Posterior cingulate gyrus (tissue), 11 donors: ENCODE measurements around the gene ANKRD62.
"Not testable (repeated sequence)": the region's sequence is repeated elsewhere in the genome, so short reads cannot be mapped to it uniquely, and the experiment has no call there.

Experiments
- DNase-seq, 10 donors: peaks; one replicate each; pipeline versions ENCODE4 v3.0.0 to v3.0.0-alpha.2; 2020 to 2021; ENCODE audit warnings: mixed read lengths in 3 of 10
- intact Hi-C: fragments of 100-400 bp; cut with DNase I; formaldehyde crosslinking; loops from one replicate; pipeline ENCODE4 v1.15.1; 2023

Gene ANKRD62

GRCh38 chr18:12064086-12064763 is 29.4 kb upstream of the ANKRD62 start:
- intact Hi-C loops = no loop called here

GRCh38 chr18:12065397-12065796 is 28.2 kb upstream of the ANKRD62 start:
- intact Hi-C loops = no loop called here
- no peak for DNase-seq

More at GRCh38 chr18:12064086-12064763, 29.4 kb upstream of the ANKRD62 start:
- peak in 1 of 10 donors; percentile 72 for DNase-seq

- DNase-seq = peak in 1 of 10 donors; percentile 76
- intact Hi-C loops = no loop called here
Observed at GRCh38 chr18:12066910-12067511, 26.6 kb upstream of the ANKRD62 start.

- no peak for DNase-seq
- intact Hi-C loops = no loop called here
Observed at GRCh38 chr18:12067671-12068070, 26.0 kb upstream of the ANKRD62 start.

- intact Hi-C loops = not testable (repeated sequence)
- DNase-seq = peak in 1 of 10 donors; percentile 78
Observed at GRCh38 chr18:12068316-12068949, 25.2 kb upstream of the ANKRD62 start.

GRCh38 chr18:12068950-12069320 is 24.7 kb upstream of the ANKRD62 start:
- intact Hi-C loops = no loop called here
- no peak for DNase-seq

- DNase-seq, intact Hi-C loops: not testable (repeated sequence)
Observed at GRCh38 chr18:12071066-12071465, 22.6 kb upstream of the ANKRD62 start.

- intact Hi-C loops = no loop called here
Observed at GRCh38 chr18:12072996-12073395, 20.6 kb upstream of the ANKRD62 start.

GRCh38 chr18:12074736-12075135 is 18.9 kb upstream of the ANKRD62 start:
- DNase-seq = peak in 1 of 10 donors; percentile 48
- intact Hi-C loops = no loop called here

More at GRCh38 chr18:12072996-12073395, 20.6 kb upstream of the ANKRD62 start:
- DNase-seq = no peak

GRCh38 chr18:12076424-12077140 is 17.1 kb upstream of the ANKRD62 start:
- intact Hi-C loops = no loop called here
- peak in 1 of 10 donors; percentile 82 for DNase-seq

GRCh38 chr18:12077994-12078393 is 15.6 kb upstream of the ANKRD62 start:
- intact Hi-C loops, DNase-seq: not testable (repeated sequence)

GRCh38 chr18:12079491-12080237 is 14.0 kb upstream of the ANKRD62 start:
- no peak for DNase-seq
- intact Hi-C loops = no loop called here

- DNase-seq = peak in 1 of 10 donors; percentile 26
- intact Hi-C loops = no loop called here
Observed at GRCh38 chr18:12085136-12085535, 8.5 kb upstream of the ANKRD62 start.

- intact Hi-C loops = no loop called here
- DNase-seq = peak in 1 of 10 donors; percentile 31
Observed at GRCh38 chr18:12085786-12086185, 7.9 kb upstream of the ANKRD62 start.

- DNase-seq = no peak
Observed at GRCh38 chr18:12086249-12086648, 7.4 kb upstream of the ANKRD62 start.

GRCh38 chr18:12086677-12087470 is 6.8 kb upstream of the ANKRD62 start:
- peak in 1 of 10 donors; percentile 74 for DNase-seq
- intact Hi-C loops = no loop called here

More at GRCh38 chr18:12086249-12086648, 7.4 kb upstream of the ANKRD62 start:
- intact Hi-C loops = no loop called here

GRCh38 chr18:12087471-12088025 is 6.1 kb upstream of the ANKRD62 start:
- peak in 1 of 10 donors; percentile 68 for DNase-seq
- intact Hi-C loops = no loop called here

- DNase-seq = peak in 1 of 10 donors; percentile 50
- intact Hi-C loops = no loop called here
Observed at GRCh38 chr18:12088096-12088495, 5.5 kb upstream of the ANKRD62 start.
